A673 (cell line): ENCODE data around the gene KIDINS220. TPM values are rescaled to one million over a fixed set of nuclear protein-coding genes. Genes with fewer than 3 reads are reported as not detected.

Experiments used
- BruUV-seq: library from RNA; stranded (reverse); fragments of 400-500 nt; replicated peaks from 2 replicates; lab custom pipeline; 2021; lab: Mats Ljungman, UMichigan
- CTCF ChIA-PET: fragments of 300-600 bp; sonication (Branson Sonifier 250); formaldehyde crosslinking; loops from one replicate; lab custom pipeline; 2022; ENCODE audit warnings: antibody characterized with exemption; lab: Charles Lee
- POLR2A ChIA-PET: fragments of 300-600 bp; sonication (Branson Sonifier 250); formaldehyde crosslinking; loops from one replicate; lab custom pipeline; 2022; ENCODE audit warnings: antibody characterized with exemption; ENCODE audit not compliant: low non-redundant PET; lab: Charles Lee
- DNase-seq: peaks from one replicate; pipeline ENCODE4 v3.0.0-alpha.2; 2015; ENCODE audit warnings: low spot score
- H3K27ac ChIP-seq: fragments of 200-600 bp; sonication (generic); 2 replicates; pipeline ENCODE4 v1.5.1; 2016; ENCODE audit warnings: mixed run types, low read depth, mild to moderate bottlenecking, mixed read lengths, antibody characterized with exemption, low read length; ENCODE audit not compliant: poor library complexity, severe bottlenecking
- H3K27me3 ChIP-seq: fragments of 200-600 bp; sonication (generic); replicated peaks from 2 replicates; pipeline ENCODE4 v1.6.1; 2017; ENCODE audit warnings: mixed run types, low read depth, mild to moderate bottlenecking, mixed read lengths, antibody characterized with exemption, low read length; ENCODE audit not compliant: insufficient read depth, poor library complexity
- H3K36me3 ChIP-seq: fragments of 200-600 bp; sonication (generic); 2 replicates; pipeline ENCODE4 v1.6.1; 2016; ENCODE audit warnings: mixed run types, mild to moderate bottlenecking, mixed read lengths, antibody characterized with exemption, low read length; ENCODE audit not compliant: insufficient read depth, poor library complexity, severe bottlenecking
- H3K4me1 ChIP-seq: fragments of 200-600 bp; sonication (generic); 2 replicates; pipeline ENCODE4 v1.6.1; 2017; ENCODE audit warnings: mixed run types, mild to moderate bottlenecking, mixed read lengths, antibody characterized with exemption, low read length; ENCODE audit not compliant: insufficient read depth, poor library complexity, severe bottlenecking
- H3K4me3 ChIP-seq: fragments of 200-600 bp; sonication (generic); 2 replicates; pipeline ENCODE4 v1.5.1; 2016; ENCODE audit warnings: low read depth, mixed run types, mild to moderate bottlenecking, mixed read lengths, low read length; ENCODE audit not compliant: poor library complexity, severe bottlenecking
- H3K9me3 ChIP-seq: fragments of 200-600 bp; sonication (generic); 2 replicates; pipeline ENCODE4 v1.6.1; 2016; ENCODE audit warnings: mixed run types, low read depth, mild to moderate bottlenecking, mixed read lengths, antibody characterized with exemption, low read length; ENCODE audit not compliant: poor library complexity, severe bottlenecking
- EZH2 ChIP-seq: fragments of 200-600 bp; sonication (generic); IDR thresholded peaks from 2 replicates; pipeline ENCODE4 v1.6.1; 2017; ENCODE audit warnings: borderline replicate concordance, low read depth, mild to moderate bottlenecking, mixed read lengths, antibody characterized with exemption, low read length; ENCODE audit not compliant: poor library complexity, severe bottlenecking
- intact Hi-C: fragments of 100-400 bp; cut with micrococcal nuclease; formaldehyde crosslinking; loops from one replicate; pipeline ENCODE4 v1.10.0; 2022; ENCODE audit not compliant: unreplicated experiment
- total RNA-seq: library from RNA; stranded (reverse); gene quantifications from 2 replicates; pipeline ENCODE4 v1.2.3, GENCODE V29; 2021
- TF ChIP-seq, protein P1 (sequence below): fragments of 300-800, 200-600 bp; sonication (generic); conservative IDR thresholded peaks from 2 replicates; pipeline ENCODE4 v1.5.1; 2017; ENCODE audit warnings: low read depth, mild to moderate bottlenecking, antibody characterized with exemption, low read length, moderate library complexity, mixed read lengths

KIDINS220 gene
- total RNA-seq, 1 experiment from 2014 or later = 46.4 TPM

GRCh38 chr2:8819948-8820347, 17.5 kb downstream of the KIDINS220 start:
- DNase-seq = no peak
- intact Hi-C loops = no loop called here
- ChIA-PET CTCF (no interaction called here), POLR2A (no interaction called here)
- no peaks in the 10 kb centered on the region for H3K4me1 ChIP-seq
- H3K27ac ChIP-seq = no peak overlapping the region
- H3K36me3 ChIP-seq = peaks cover 5% of the 10 kb centered on the region
- no peaks in the 10 kb centered on the region for H3K27me3 ChIP-seq
- no peak for TF ChIP-seq EZH2
- TF ChIP-seq, protein P1, sequence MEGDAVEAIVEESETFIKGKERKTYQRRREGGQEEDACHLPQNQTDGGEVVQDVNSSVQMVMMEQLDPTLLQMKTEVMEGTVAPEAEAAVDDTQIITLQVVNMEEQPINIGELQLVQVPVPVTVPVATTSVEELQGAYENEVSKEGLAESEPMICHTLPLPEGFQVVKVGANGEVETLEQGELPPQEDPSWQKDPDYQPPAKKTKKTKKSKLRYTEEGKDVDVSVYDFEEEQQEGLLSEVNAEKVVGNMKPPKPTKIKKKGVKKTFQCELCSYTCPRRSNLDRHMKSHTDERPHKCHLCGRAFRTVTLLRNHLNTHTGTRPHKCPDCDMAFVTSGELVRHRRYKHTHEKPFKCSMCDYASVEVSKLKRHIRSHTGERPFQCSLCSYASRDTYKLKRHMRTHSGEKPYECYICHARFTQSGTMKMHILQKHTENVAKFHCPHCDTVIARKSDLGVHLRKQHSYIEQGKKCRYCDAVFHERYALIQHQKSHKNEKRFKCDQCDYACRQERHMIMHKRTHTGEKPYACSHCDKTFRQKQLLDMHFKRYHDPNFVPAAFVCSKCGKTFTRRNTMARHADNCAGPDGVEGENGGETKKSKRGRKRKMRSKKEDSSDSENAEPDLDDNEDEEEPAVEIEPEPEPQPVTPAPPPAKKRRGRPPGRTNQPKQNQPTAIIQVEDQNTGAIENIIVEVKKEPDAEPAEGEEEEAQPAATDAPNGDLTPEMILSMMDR = no peak
- no TSS peak for BruUV-seq
- no peaks in the 10 kb centered on the region for H3K9me3 ChIP-seq
- H3K4me3 ChIP-seq = no peak overlapping the region

DNA sequence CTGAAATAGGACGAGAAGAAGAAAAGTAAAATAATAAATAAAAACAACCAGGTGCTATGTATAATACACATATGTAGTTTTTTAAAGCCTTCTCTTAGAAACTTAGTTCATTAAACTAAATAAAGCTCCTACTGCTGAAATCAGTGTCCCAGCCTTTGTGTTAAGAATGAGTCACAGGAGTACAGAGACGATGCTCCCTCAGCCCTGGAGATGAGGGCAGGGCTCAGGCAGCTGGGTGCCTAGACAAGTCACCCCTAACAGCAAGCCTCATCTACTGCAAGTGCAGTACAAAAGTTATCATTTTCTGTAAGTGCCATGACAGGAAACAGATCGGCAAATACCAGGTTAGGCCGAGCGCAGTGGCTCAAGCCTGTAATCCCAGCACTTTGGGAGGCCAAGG, 18.2 kb downstream of the KIDINS220 start:
- Histone ChIP-seq H3K27me3 (no peaks in the 10 kb centered on the region), H3K9me3 (no peaks in the 10 kb centered on the region), H3K4me1 (no peaks in the 10 kb centered on the region), H3K36me3 (peaks cover 5% of the 10 kb centered on the region), H3K4me3 (no peak overlapping the region), H3K27ac (no peak overlapping the region)
- TF ChIP-seq, protein P1 = no peak
- TF ChIP-seq EZH2 = no peak
- intact Hi-C loops = no loop called here
- BruUV-seq = no TSS peak
- CTCF ChIA-PET = no interaction called here
- DNase-seq = no peak
- POLR2A ChIA-PET = no interaction called here

DNA sequence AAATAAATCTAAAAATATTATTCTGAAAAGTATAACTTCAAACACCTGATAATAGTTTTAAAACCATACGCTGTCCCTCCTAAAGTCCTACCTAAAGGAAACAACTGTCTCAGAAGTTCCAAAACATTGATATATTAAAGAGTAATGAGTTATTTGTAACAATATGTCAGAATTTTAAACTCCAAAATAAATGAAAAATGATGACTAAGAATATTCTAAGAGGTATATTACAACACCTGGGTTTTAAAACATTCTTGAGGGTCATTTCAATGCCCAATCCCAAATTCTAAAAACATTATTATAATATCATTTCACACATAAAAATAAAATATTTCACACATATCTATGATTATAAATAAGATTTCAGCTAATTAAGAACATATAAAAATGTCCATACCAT, 20.2 kb downstream of the KIDINS220 start:
- Histone ChIP-seq H3K27ac (no peak overlapping the region), H3K9me3 (no peaks in the 10 kb centered on the region), H3K27me3 (no peaks in the 10 kb centered on the region), H3K36me3 (peaks cover 8% of the 10 kb centered on the region), H3K4me1 (no peaks in the 10 kb centered on the region), H3K4me3 (no peak overlapping the region)
- ChIA-PET CTCF (no interaction called here), POLR2A (no interaction called here)
- intact Hi-C loops = no loop called here
- no peak for DNase-seq
- no peak for TF ChIP-seq EZH2
- TF ChIP-seq, protein P1 = no peak
- BruUV-seq = no TSS peak
